GM21723 (cell line): ENCODE data around the gene N4BP3.

Source experiments
- ATAC-seq: cut with Tn5 transposase; IDR thresholded peaks from one replicate; pipeline ENCODE4 v1.9.1; 2021; ENCODE audit warnings: mild to moderate bottlenecking, moderate library complexity; ENCODE audit not compliant: unreplicated experiment

Gene N4BP3

DNA sequence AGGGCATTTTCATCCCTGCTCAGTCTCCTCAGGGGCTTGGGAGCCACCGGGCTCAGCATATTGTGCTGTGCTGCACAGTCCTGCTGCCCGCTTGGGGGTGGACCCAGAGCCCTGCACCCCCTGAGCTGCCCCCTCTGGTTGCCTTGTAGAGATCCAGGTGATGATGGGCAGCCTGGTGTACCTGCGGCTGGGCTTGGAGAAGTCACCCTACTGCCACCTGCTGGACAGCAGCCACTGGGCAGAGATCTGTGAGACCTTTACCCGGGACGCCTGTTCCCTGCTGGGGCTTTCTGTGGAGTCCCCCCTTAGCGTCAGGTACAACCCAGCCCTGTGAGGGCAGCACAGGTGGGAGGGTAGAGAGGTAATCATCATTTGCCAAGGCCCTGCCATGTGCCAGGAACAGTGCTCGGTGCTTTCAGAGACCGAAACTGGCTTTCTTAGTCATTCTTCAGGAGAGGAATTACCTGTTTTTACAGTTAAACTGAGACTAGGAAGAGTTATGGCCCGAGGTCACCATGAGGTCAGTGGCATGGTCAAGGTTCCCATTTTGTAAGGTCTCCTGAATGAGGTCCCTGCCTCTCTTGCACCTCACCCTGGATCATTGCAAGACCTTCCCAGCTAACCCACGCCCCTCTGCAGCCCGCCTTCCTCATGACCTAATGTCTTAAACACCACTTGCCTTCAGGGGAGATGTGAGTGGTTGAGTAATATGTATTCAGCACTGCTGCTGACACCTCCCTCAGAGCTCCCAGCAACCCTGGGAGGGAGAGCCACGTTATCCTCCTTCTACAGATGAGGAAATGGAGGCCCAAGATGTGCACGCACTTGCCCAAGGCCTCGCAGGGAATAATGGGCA, 32.9 kb downstream of the N4BP3 start:
- ATAC-seq = peak; percentile 62

DNA sequence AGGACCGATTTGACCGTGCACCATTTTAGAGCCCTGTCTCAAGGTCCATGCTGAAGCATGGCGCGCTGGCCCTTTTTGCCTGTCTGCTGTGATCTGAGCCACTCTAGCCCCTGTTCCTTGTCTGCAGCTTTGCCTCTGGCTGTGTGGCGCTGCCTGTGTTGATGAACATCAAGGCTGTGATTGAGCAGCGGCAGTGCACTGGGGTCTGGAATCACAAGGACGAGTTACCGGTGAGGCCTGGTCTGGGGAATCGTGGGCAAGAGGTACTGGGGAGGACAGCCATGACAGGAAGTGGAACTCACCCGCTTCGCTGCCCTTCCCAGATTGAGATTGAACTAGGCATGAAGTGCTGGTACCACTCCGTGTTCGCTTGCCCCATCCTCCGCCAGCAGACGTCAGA, 34.1 kb downstream of the N4BP3 start:
- no peak for ATAC-seq

DNA sequence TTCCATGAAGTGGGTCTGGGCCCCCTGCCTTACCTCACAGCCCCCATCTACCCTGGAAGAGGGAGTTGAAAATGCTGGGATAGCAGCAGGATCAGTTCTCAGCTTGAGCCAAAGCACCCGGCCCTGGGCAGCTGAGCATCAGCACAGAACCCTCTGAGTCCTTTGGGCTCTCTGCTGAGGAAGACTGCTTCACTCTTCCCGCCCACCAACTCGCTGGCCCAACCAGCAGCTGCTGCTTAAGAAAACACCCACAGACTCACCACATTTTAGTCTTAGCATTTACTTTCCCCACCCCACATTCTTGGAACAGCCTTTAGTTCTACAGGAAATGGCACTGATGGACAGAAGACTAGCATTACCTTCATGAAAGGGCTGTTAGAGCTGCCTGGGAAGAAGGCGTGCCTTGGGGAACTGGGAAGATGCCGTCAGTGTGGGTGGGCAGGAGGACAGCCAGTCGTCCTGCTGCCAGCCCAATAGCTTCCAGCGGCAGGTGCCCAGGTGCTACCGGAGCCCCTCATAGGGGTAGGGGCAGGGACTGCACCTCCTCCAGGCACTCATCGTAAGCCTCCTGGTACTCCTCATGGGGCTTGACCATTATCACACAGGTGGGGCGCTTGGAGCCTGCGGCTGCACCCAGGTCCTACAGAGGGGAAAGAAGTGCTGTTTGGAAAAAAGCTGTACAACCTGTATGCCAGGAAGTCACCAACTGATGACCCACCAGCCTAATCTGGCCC, 36.0 kb downstream of the N4BP3 start:
- ATAC-seq = no peak

GRCh38 chr5:178150977-178151734, 37.8 kb downstream of the N4BP3 start:
- ATAC-seq = no peak

DNA sequence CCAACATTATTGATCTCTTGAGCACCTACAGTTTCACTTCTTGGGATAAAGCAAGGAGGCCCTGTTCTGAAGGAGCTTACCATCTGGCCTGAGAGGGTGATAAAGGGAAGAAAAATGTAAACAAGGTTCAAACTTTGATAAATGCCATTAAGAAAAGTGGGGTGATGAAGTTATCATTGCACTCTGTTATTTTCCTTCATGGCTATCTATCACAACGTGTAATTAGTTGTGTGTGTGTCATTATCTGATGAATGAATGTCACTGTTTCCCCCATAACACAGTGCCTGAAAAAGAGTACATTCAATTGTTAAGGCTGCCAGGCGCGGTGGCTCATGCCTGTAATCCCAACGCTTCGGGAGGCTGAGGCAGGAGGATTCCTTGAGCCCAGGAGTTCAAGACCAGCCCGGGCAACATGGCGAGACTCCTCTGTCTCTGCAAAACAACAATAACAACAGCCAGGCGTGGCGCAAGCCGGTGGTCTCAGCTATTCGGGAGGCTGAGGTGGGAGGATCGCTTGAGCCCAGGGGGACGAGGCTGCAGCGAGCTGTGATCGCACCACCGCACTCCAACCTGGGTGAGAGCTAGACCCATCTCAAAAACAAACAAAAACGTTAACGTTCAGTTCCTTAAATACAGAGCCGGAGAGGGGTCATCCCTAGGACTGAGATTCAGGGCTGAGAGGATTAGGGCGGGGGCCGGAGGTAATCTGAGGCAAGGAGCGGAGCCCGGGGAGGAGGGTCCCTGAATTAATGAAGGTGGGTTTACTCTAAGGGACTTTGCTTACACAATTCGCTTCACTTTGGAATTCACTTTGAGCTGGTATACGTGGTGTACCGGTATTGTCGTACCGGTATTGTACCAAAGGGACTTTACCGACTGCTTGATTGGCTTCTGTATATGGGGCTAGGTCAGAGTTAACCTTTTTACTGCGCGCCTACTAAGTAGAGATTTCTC, 39.4 kb downstream of the N4BP3 start:
- ATAC-seq = no peak

DNA sequence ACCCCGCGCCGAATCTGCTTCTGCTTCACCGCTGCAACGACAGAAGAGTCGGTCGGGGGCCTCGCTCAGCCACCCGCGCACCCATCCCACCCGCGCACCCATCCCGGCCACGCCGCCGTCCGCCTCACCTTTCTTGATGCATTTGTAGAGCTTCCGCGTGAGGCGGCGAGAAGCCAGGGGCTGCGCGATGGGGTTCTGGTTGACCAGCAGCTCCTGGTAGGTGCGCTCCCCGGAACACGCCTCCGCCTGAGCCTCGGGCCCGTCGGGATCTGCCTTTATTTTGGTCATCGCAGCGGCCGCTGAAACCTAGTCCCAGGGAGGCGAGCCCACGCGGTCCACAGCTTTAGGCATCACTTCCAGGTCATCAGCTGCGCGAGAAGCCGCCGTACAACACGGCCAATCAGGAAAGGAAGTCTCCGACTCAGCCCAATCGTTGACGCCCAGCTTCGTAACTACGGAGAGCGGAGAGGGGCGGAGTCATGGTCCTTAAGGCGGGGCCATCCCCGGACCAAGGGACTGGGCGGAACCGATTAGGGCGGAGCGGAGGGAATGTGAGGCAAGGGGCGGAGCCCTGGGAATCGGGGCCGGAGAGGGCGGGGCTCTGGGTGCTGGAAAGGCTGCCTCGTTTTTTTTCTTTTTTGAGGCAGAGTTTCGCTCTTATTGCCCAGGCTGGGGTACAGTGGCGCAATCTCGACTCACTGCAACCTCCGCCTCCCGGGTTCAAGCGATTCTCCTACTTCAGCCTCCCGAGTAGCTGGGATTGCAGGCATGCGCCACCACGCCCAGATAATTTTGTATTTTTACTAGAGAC, 40.4 kb downstream of the N4BP3 start, which contains the start of gene NHP2:
Gene NHP2, minus strand, starts transcription at position 356 of the 811 bp plus-strand sequence. Its CDS starts 68 bp downstream, at position 288.
- ATAC-seq = peak; percentile 97

DNA sequence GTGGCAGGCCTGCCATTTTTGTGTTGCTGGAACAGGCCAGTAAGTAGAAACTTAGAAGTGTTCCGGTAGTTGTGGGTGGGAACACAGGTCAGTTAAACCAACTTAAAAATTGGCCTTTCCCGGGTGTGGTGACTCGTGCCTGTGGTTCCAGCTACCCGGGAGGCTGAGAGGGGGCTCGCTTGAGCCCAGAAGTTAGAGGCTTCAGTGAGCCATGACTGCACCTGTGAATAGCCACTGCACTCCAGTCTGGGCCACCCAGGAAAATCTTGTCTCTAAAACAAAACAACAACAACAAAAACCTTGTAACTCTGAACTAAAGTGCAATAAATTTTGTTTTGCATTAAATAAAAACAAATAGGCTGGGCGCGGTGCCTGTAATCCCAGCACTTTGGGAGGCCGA, 41.7 kb downstream of the N4BP3 start:
- ATAC-seq = no peak

DNA sequence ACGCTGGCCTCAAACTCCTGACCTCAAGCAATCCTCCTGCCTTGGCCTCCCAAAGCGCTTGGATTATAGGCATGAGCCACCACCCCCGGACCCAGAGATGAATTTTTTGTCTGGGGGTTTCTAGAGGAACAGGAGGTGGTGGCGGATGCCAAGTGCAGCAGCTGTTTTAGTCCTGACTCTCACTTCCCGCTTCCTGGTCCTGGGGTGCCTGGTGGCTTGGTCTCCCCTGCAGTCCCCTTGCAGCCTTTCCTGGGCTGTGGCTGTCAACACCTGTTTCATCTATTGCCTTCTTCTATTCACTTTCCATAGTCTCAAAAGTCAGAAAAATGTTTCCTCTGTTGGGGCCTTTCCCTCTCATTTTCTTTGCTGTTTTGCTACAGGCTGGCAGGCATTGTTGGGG, 46.8 kb downstream of the N4BP3 start:
- ATAC-seq = no peak

DNA sequence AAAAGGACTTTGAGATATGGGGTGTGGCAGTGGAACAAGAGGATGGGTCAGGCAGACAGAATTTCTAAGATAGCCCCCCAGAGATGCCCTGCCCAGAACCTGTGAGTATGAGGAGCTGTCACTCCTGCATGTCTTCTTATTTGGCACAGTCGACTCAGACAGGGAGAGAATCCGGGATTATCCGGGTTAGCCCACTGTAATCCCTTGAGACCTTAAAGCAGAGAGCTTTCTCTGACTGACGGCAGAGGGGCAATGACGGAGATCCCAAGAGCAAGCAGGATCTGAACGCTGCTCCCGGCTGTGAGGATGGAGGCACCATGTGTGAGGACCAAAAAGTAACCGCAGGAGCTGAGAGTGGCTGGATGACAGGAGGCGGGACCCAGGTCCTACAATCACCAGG, 49.1 kb downstream of the N4BP3 start:
- ATAC-seq = no peak

- ATAC-seq = peak; percentile 93
Measured at GRCh38 chr5:178163772-178164735, 50.7 kb downstream of the N4BP3 start.

DNA sequence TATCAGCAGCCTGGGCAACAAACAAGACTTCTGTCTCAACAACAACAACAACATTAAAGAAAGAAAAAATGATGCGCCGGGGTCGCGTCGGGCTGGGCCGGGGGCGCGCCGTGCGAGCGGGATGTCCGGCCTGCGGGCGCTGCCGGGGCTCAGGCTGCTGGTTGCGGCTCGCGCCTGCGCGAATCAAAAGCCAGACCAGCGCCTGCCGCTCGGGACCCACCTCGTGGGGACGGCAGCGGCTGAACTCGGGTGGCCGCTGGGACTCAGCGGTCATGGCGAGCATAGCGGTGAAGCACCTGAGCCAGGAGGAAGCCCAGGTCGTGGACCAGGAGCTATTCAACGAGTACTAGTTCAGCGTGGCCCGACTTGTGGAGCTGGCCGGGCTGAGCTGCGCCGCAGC, 52.2 kb downstream of the N4BP3 start:
- no peak for ATAC-seq

DNA sequence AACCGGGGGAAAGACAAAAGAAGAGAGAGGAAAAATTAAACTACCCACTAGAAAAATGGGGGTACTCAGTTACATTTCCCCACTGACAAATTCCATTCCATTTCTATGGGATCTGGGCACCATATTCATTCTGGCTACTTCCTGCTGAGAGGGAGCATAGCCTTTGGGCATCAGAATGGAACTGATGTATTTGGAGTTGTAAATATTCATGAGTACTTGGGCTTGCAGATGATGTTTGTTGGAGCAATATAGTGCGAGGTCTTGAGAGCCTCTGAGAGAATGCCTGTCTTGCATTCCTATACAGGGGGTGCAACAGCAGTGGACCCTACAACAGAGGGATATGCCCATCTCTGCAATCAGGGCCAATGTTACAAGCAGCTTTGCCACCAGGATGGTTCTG, 57.1 kb downstream of the N4BP3 start:
- no peak for ATAC-seq

- ATAC-seq = no peak
Measured at GRCh38 chr5:178174456-178174855, 61.1 kb downstream of the N4BP3 start.
